Measurements from ENCODE around the gene HSF2BP.

HSF2BP gene

GRCh38 chr21:43694437-43695079 is 35.3 kb upstream of the HSF2BP start:
- Histone ChIP-seq H3K27me3 (ENCODE audit: insufficient read depth, low read depth, severe bottlenecking) (no peaks in the 10 kb centered on the region), H3K36me3 (peaks cover 61% of the 10 kb centered on the region), H3K9me3 (ENCODE audit: severe bottlenecking) (no peaks in the 10 kb centered on the region), H3K4me3 (ENCODE audit: low read depth, low read length) (no peak overlapping the region), H3K27ac (no peak overlapping the region)
- DNase-seq = no peak
- TF ChIP-seq, protein P1, sequence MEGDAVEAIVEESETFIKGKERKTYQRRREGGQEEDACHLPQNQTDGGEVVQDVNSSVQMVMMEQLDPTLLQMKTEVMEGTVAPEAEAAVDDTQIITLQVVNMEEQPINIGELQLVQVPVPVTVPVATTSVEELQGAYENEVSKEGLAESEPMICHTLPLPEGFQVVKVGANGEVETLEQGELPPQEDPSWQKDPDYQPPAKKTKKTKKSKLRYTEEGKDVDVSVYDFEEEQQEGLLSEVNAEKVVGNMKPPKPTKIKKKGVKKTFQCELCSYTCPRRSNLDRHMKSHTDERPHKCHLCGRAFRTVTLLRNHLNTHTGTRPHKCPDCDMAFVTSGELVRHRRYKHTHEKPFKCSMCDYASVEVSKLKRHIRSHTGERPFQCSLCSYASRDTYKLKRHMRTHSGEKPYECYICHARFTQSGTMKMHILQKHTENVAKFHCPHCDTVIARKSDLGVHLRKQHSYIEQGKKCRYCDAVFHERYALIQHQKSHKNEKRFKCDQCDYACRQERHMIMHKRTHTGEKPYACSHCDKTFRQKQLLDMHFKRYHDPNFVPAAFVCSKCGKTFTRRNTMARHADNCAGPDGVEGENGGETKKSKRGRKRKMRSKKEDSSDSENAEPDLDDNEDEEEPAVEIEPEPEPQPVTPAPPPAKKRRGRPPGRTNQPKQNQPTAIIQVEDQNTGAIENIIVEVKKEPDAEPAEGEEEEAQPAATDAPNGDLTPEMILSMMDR (IDR thresholded peaks at IDR 0.05; ENCODE audit: low read depth, low read length) = no peak

GRCh38 chr21:43693981-43694380 is 34.7 kb upstream of the HSF2BP start:
- peaks cover 67% of the 10 kb centered on the region for H3K36me3 ChIP-seq

GRCh38 chr21:43692949-43693348 is 33.7 kb upstream of the HSF2BP start:
- peaks cover 77% of the 10 kb centered on the region for H3K36me3 ChIP-seq
- TF ChIP-seq, protein P1 (IDR thresholded peaks at IDR 0.05; ENCODE audit: low read depth, low read length) = no peak
- H3K4me3 ChIP-seq (ENCODE audit: low read depth, low read length) = no peak overlapping the region
- no peaks in the 10 kb centered on the region for H3K9me3 ChIP-seq (ENCODE audit: severe bottlenecking)
- no peak overlapping the region for H3K27ac ChIP-seq
- H3K27me3 ChIP-seq (ENCODE audit: insufficient read depth, low read depth, severe bottlenecking) = no peaks in the 10 kb centered on the region
- DNase-seq = no peak

More at GRCh38 chr21:43693981-43694380, 34.7 kb upstream of the HSF2BP start:
- TF ChIP-seq, protein P1 (IDR thresholded peaks at IDR 0.05; ENCODE audit: low read depth, low read length) = no peak
- Histone ChIP-seq H3K4me3 (ENCODE audit: low read depth, low read length) (no peak overlapping the region), H3K27me3 (ENCODE audit: insufficient read depth, low read depth, severe bottlenecking) (no peaks in the 10 kb centered on the region), H3K9me3 (ENCODE audit: severe bottlenecking) (no peaks in the 10 kb centered on the region), H3K27ac (no peak overlapping the region)
- no peak for DNase-seq

DNA sequence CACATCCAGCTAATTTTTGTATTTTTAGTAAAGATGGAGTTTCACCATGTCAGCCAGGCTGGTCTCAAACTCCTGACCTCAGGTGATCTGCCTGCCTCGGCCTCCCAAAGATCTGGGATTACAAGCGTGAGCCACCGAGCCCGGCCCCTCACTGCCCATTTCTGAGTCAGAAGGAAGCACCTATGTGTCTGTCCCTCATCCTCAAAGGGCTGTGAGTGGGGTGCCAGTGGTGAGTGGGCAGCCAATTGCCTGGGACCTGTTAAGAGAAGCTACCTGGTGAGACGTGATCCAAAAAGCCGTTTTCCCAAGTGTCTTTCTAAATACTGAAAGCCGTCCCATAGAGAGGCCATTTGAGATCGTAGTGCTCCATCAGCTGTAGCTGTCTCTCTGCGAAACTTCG is 32.5 kb upstream of the HSF2BP start:
- no peak for DNase-seq
- TF ChIP-seq, protein P1 (IDR thresholded peaks at IDR 0.05; ENCODE audit: low read depth, low read length) = no peak
- Histone ChIP-seq H3K27ac (no peak overlapping the region), H3K27me3 (ENCODE audit: insufficient read depth, low read depth, severe bottlenecking) (no peaks in the 10 kb centered on the region), H3K9me3 (ENCODE audit: severe bottlenecking) (no peaks in the 10 kb centered on the region), H3K36me3 (peaks cover 86% of the 10 kb centered on the region), H3K4me3 (ENCODE audit: low read depth, low read length) (no peak overlapping the region)

- no peak overlapping the region for H3K27ac ChIP-seq
- no peak for DNase-seq
- H3K4me3 ChIP-seq (ENCODE audit: low read depth, low read length) = no peak overlapping the region
These were observed 32.0 kb upstream of the HSF2BP start for GRCh38 chr21:43691086-43691795.

More at GRCh38 chr21:43691086-43691795, 32.0 kb upstream of the HSF2BP start:
- TF ChIP-seq, protein P1 (IDR thresholded peaks at IDR 0.05; ENCODE audit: low read depth, low read length) = no peak
- no peaks in the 10 kb centered on the region for H3K27me3 ChIP-seq (ENCODE audit: insufficient read depth, low read depth, severe bottlenecking)
- H3K36me3 ChIP-seq = peaks cover 91% of the 10 kb centered on the region
- H3K9me3 ChIP-seq (ENCODE audit: severe bottlenecking) = no peaks in the 10 kb centered on the region

Measured in WERI-Rb-1 (cell line).